ENCODE data around the gene AUNIP. TPM values are rescaled to one million over a fixed set of nuclear protein-coding genes. Genes with fewer than 3 reads are reported as not detected.

Gene AUNIP
- total and polyA plus RNA-seq, 2 donors: 0.59 to 4.5 TPM

- WGBS: 96% methylated on average over 20 of the region's 20 CpGs
- Histone ChIP-seq H3K4me3 (ENCODE audit: low read length in 2 of 2) (no peak overlapping the region), H3K27me3 (ENCODE audit: control insufficient read depth in 2 of 2, insufficient read depth in 1 of 2, low read length in 1 of 2) (no peaks in the 10 kb centered on the region), H3K36me3 (ENCODE audit: control insufficient read depth in 2 of 2, insufficient read depth in 2 of 2, low read length in 1 of 2) (peaks cover 0 to 9% of the 10 kb centered on the region in 2 donors), H3K27ac (ENCODE audit: low read depth in 1 of 2, low read length in 1 of 2) (no peak overlapping the region), H3K4me1 (ENCODE audit: control insufficient read depth in 2 of 2, insufficient read depth in 2 of 2, low read length in 2 of 2) (peaks cover 7 to 24% of the 10 kb centered on the region in 2 donors), H3K9me3 (ENCODE audit: control insufficient read depth in 2 of 2, insufficient read depth in 1 of 2, low read length in 1 of 2) (peaks cover 0 to 10% of the 10 kb centered on the region in 2 donors)
- no peak for DNase-seq (ENCODE audit: low read depth in 6 of 9, low spot score in 9 of 9)
Observed at GRCh38 chr1:25862785-25863485, 3.7 kb upstream of the AUNIP start.

- no peak for DNase-seq (ENCODE audit: low read depth in 6 of 9, low spot score in 9 of 9)
- Histone ChIP-seq H3K4me1 (ENCODE audit: control insufficient read depth in 2 of 2, insufficient read depth in 2 of 2, low read length in 2 of 2) (peaks cover 7 to 24% of the 10 kb centered on the region in 2 donors), H3K27me3 (ENCODE audit: control insufficient read depth in 2 of 2, insufficient read depth in 1 of 2, low read length in 1 of 2) (no peaks in the 10 kb centered on the region), H3K9me3 (ENCODE audit: control insufficient read depth in 2 of 2, insufficient read depth in 1 of 2, low read length in 1 of 2) (peaks cover 0 to 10% of the 10 kb centered on the region in 2 donors), H3K4me3 (ENCODE audit: low read length in 2 of 2) (no peak overlapping the region), H3K27ac (ENCODE audit: low read depth in 1 of 2, low read length in 1 of 2) (no peak overlapping the region), H3K36me3 (ENCODE audit: control insufficient read depth in 2 of 2, insufficient read depth in 2 of 2, low read length in 1 of 2) (peaks cover 0 to 9% of the 10 kb centered on the region in 2 donors)
- WGBS: 71% methylated on average over 16 of the region's 16 CpGs
Observed at GRCh38 chr1:25861316-25862286, 2.3 kb upstream of the AUNIP start.

- H3K9me3 ChIP-seq (ENCODE audit: control insufficient read depth in 2 of 2, insufficient read depth in 1 of 2, low read length in 1 of 2): peaks cover 0 to 10% of the 10 kb centered on the region in 2 donors
- H3K36me3 ChIP-seq (ENCODE audit: control insufficient read depth in 2 of 2, insufficient read depth in 2 of 2, low read length in 1 of 2): peaks cover 0 to 9% of the 10 kb centered on the region in 2 donors
- WGBS: 66% methylated on average over 7 of the region's 7 CpGs
- no peak for DNase-seq (ENCODE audit: low read depth in 6 of 9, low spot score in 9 of 9)
- H3K27me3 ChIP-seq (ENCODE audit: control insufficient read depth in 2 of 2, insufficient read depth in 1 of 2, low read length in 1 of 2): no peaks in the 10 kb centered on the region
- peak overlapping the region in 1 of 2 donors; percentile 72 for H3K4me3 ChIP-seq (ENCODE audit: low read length in 2 of 2)
- no peak overlapping the region for H3K27ac ChIP-seq (ENCODE audit: low read depth in 1 of 2, low read length in 1 of 2)
- peaks cover 7 to 24% of the 10 kb centered on the region in 2 donors for H3K4me1 ChIP-seq (ENCODE audit: control insufficient read depth in 2 of 2, insufficient read depth in 2 of 2, low read length in 2 of 2)
Observed at GRCh38 chr1:25858494-25858893, 763 bp downstream of the AUNIP start.

- Histone ChIP-seq H3K27ac (ENCODE audit: low read depth in 1 of 2, low read length in 1 of 2) (no peak overlapping the region), H3K36me3 (ENCODE audit: control insufficient read depth in 2 of 2, insufficient read depth in 2 of 2, low read length in 1 of 2) (no peaks in the 10 kb centered on the region), H3K27me3 (ENCODE audit: control insufficient read depth in 2 of 2, insufficient read depth in 1 of 2, low read length in 1 of 2) (no peaks in the 10 kb centered on the region), H3K9me3 (ENCODE audit: control insufficient read depth in 2 of 2, insufficient read depth in 1 of 2, low read length in 1 of 2) (peaks cover 0 to 10% of the 10 kb centered on the region in 2 donors), H3K4me1 (ENCODE audit: control insufficient read depth in 2 of 2, insufficient read depth in 2 of 2, low read length in 2 of 2) (peaks cover 7 to 24% of the 10 kb centered on the region in 2 donors), H3K4me3 (ENCODE audit: low read length in 2 of 2) (no peak overlapping the region)
- DNase-seq (ENCODE audit: low read depth in 6 of 9, low spot score in 9 of 9): no peak
- 97% methylated on average over 11 of the region's 11 CpGs for WGBS
Observed at GRCh38 chr1:25856856-25857255, 2.4 kb downstream of the AUNIP start.

DNA sequence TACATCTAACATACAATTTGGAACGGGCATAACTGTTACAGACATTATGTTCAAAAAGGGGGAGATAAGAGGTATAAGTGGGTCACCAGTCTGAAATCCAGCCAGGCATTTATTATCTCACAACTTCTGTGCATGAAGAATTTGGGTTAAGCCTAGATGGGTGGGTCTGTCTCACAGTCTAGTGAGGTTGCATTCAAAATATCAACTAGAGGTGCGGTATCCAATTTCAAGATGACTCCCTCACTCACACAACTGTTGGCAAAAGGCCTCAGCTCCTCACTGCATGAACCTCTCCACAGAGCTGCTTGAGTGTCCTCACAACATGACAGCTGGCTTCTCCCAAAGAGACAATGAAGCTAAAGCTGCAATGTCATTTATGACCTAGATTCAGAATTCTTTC lies 4.7 kb downstream of the AUNIP start:
- WGBS: over 99% methylated on average over 2 of the region's 2 CpGs

DNA sequence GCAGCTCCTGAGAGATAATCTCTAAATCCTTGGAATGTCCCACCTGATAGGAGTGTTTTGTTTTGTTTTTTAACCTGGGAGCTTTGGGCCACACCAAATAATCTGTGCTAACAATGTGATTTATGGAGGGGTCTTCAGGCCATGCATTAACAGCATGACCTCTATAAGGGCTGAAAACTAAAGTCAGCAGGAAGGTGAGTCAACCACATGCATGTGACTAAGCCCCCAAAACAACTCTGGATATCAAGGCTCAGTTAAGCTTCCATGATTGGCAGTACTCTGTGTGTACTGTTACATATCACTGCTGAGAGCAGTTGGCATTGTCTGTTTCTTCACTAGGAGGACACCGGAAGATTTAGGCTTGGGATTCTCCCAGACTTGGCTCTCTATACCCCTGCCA lies 10.7 kb downstream of the AUNIP start:
- no peaks in the 10 kb centered on the region for H3K27me3 ChIP-seq (ENCODE audit: control insufficient read depth in 2 of 2, insufficient read depth in 1 of 2, low read length in 1 of 2)
- no peaks in the 10 kb centered on the region for H3K36me3 ChIP-seq (ENCODE audit: control insufficient read depth in 2 of 2, insufficient read depth in 2 of 2, low read length in 1 of 2)
- no peak overlapping the region for H3K4me3 ChIP-seq (ENCODE audit: low read length in 2 of 2)
- H3K27ac ChIP-seq (ENCODE audit: low read depth in 1 of 2, low read length in 1 of 2): no peak overlapping the region
- H3K9me3 ChIP-seq (ENCODE audit: control insufficient read depth in 2 of 2, insufficient read depth in 1 of 2, low read length in 1 of 2): no peaks in the 10 kb centered on the region
- no peaks in the 10 kb centered on the region for H3K4me1 ChIP-seq (ENCODE audit: control insufficient read depth in 2 of 2, insufficient read depth in 2 of 2, low read length in 2 of 2)
- no peak for DNase-seq (ENCODE audit: low read depth in 6 of 9, low spot score in 9 of 9)
- WGBS: 100% methylated on average over 1 of the region's 1 CpG

More for the DNA sequence above, 4.7 kb downstream of the AUNIP start:
- no peaks in the 10 kb centered on the region for H3K36me3 ChIP-seq (ENCODE audit: control insufficient read depth in 2 of 2, insufficient read depth in 2 of 2, low read length in 1 of 2)
- no peak overlapping the region for H3K27ac ChIP-seq (ENCODE audit: low read depth in 1 of 2, low read length in 1 of 2)
- no peak overlapping the region for H3K4me3 ChIP-seq (ENCODE audit: low read length in 2 of 2)
- H3K4me1 ChIP-seq (ENCODE audit: control insufficient read depth in 2 of 2, insufficient read depth in 2 of 2, low read length in 2 of 2): peaks cover 7 to 10% of the 10 kb centered on the region in 2 donors
- no peak for DNase-seq (ENCODE audit: low read depth in 6 of 9, low spot score in 9 of 9)
- peaks cover 0 to 2% of the 10 kb centered on the region in 2 donors for H3K9me3 ChIP-seq (ENCODE audit: control insufficient read depth in 2 of 2, insufficient read depth in 1 of 2, low read length in 1 of 2)
- H3K27me3 ChIP-seq (ENCODE audit: control insufficient read depth in 2 of 2, insufficient read depth in 1 of 2, low read length in 1 of 2): no peaks in the 10 kb centered on the region

DNA sequence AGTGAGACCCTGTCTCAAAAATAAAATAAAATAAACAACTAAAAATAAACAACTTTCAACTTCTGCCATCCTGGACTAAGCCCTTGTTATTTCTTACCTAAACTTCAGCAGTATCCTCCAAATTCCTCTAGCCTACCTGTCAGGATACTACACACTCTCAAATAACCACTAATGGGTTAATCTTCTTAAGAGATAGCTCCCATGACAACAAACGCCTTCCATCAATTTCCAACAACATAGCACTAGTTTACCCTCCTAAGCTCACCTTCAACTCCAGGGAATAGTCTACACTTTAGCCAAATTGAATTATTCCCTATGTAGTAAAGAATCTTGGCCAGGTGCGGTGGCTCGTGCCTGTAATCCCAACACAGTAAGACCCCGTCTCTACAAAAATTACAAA lies 11.3 kb downstream of the AUNIP start:
- 97% methylated on average over 4 of the region's 4 CpGs for WGBS
- no peak for DNase-seq (ENCODE audit: low read depth in 6 of 9, low spot score in 9 of 9)
- H3K4me3 ChIP-seq (ENCODE audit: low read length in 2 of 2): no peak overlapping the region

GRCh38 chr1:25845664-25846063 lies 13.6 kb downstream of the AUNIP start:
- Histone ChIP-seq H3K27ac (ENCODE audit: low read depth in 1 of 2, low read length in 1 of 2) (no peak overlapping the region), H3K4me3 (ENCODE audit: low read length in 2 of 2) (no peak overlapping the region), H3K27me3 (ENCODE audit: control insufficient read depth in 2 of 2, insufficient read depth in 1 of 2, low read length in 1 of 2) (no peaks in the 10 kb centered on the region), H3K36me3 (ENCODE audit: control insufficient read depth in 2 of 2, insufficient read depth in 2 of 2, low read length in 1 of 2) (no peaks in the 10 kb centered on the region), H3K9me3 (ENCODE audit: control insufficient read depth in 2 of 2, insufficient read depth in 1 of 2, low read length in 1 of 2) (no peaks in the 10 kb centered on the region), H3K4me1 (ENCODE audit: control insufficient read depth in 2 of 2, insufficient read depth in 2 of 2, low read length in 2 of 2) (no peaks in the 10 kb centered on the region)
- 91% methylated on average over 5 of the region's 5 CpGs for WGBS
- no peak for DNase-seq (ENCODE audit: low read depth in 6 of 9, low spot score in 9 of 9)

More for the DNA sequence above, 11.3 kb downstream of the AUNIP start:
- Histone ChIP-seq H3K4me1 (ENCODE audit: control insufficient read depth in 2 of 2, insufficient read depth in 2 of 2, low read length in 2 of 2) (no peaks in the 10 kb centered on the region), H3K36me3 (ENCODE audit: control insufficient read depth in 2 of 2, insufficient read depth in 2 of 2, low read length in 1 of 2) (no peaks in the 10 kb centered on the region), H3K27ac (ENCODE audit: low read depth in 1 of 2, low read length in 1 of 2) (no peak overlapping the region), H3K9me3 (ENCODE audit: control insufficient read depth in 2 of 2, insufficient read depth in 1 of 2, low read length in 1 of 2) (no peaks in the 10 kb centered on the region), H3K27me3 (ENCODE audit: control insufficient read depth in 2 of 2, insufficient read depth in 1 of 2, low read length in 1 of 2) (no peaks in the 10 kb centered on the region)

Data from thymus (tissue), 11 donors.